IgD-negative memory B cell (primary cell): Measurements from ENCODE around the gene FUT8. TPM values are rescaled to one million over a fixed set of nuclear protein-coding genes. Genes with fewer than 3 reads are reported as not detected.

ENCODE experiments used
- H3K27ac Mint-ChIP-seq, 3 donors: one replicate each; pipeline ENCODE4 v1.8.0; 2020 to 2022; ENCODE audit warnings: mild to moderate bottlenecking in 3 of 3, mixed read lengths in 3 of 3, moderate library complexity in 1 of 3
- H3K27me3 Mint-ChIP-seq: one replicate; pipeline ENCODE4 v1.8.0; 2021; ENCODE audit warnings: mixed read lengths
- H3K36me3 Mint-ChIP-seq: one replicate; pipeline ENCODE4 v1.8.0; 2020; ENCODE audit warnings: mild to moderate bottlenecking, mixed read lengths
- H3K4me1 Mint-ChIP-seq, 3 donors: one replicate each; pipeline ENCODE4 v1.8.0; 2020 to 2022; ENCODE audit warnings: mixed read lengths in 3 of 3, mild to moderate bottlenecking in 1 of 3
- H3K4me3 Mint-ChIP-seq, 4 donors: one replicate each; pipeline ENCODE4 v1.8.0; 2020 to 2022; ENCODE audit warnings: mild to moderate bottlenecking in 4 of 4, mixed read lengths in 4 of 4, moderate library complexity in 3 of 4
- H3K9me3 Mint-ChIP-seq, 3 donors: one replicate each; pipeline ENCODE4 v1.8.0; 2020 to 2021; ENCODE audit warnings: mixed read lengths in 3 of 3, mild to moderate bottlenecking in 1 of 3
- polyA plus RNA-seq: library from polyadenylated mRNA; unstranded; fragments of 300-500 nt; fragmentation: Illumina TruSeq; gene quantifications from one replicate; pipeline ENCODE4 v1.2.3, GENCODE V29; 2021

FUT8 gene
- polyA plus RNA-seq, 1 donor from 2014 or later = 14.0 TPM

DNA sequence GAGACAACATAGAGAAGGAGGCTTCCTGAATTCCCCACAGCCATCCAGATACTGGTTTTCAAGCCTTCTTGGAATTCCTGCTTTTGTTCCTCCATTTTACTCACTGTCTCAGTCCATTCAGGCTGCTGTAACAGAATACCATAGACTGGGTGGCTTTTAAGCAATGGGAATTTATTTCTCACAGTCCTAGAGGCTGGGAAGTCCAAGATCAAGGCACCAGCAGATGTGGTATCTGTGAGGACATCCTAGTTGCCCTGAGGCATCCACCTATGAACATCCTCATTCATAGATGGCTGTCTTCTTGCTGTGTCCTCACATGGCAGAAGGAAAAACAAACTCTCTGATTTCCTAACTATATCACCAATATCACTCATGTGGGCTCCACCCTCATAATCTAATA lies 374.9 kb downstream of the FUT8 start:
- Mint-ChIP-seq H3K4me1 (no peaks in the 10 kb centered on the region), H3K36me3 (peaks cover 3% of the 10 kb centered on the region), H3K9me3 (no peaks in the 10 kb centered on the region), H3K27ac (no peak overlapping the region), H3K4me3 (no peak overlapping the region), H3K27me3 (peaks cover 3% of the 10 kb centered on the region)

DNA sequence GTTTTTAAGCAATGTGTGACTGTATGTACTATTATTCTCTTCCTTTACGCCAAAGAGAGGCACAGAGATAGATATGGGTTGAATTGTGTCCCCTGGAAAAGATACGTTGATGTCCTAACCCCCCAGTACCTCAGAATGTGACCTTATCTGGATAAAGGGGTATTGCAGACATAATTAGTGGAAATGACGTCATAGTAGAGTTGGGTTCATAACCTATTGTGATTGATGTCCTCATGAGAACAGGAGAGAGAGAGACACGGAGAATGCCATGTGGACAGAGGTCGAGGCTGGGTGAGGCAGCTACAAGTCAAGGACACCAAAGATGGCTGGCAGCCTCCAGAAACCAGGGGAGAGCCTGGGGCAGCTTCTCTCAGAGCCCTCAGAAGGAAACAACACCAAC lies 376.3 kb downstream of the FUT8 start:
- no peak overlapping the region for H3K27ac Mint-ChIP-seq
- H3K36me3 Mint-ChIP-seq = peaks cover 3% of the 10 kb centered on the region

DNA sequence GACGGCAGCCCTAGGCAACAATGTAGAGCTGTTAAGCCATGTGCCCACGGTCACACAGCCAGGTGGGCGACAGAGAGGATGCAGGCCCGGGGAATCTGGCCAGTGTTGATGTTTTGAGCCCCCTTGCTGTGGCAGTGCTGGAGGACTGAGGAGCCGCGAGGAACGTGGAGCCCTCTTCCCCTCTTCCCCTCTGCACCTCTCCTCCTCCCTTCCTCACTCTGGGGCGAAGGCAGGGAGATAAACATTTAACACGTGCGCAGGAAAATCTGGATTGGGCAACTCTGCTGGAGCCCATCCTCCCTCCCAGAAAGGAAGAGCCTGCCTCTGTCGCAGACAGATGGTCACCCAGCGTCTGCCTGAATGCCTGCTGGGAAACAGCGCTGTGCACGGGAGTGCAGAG lies 376.8 kb downstream of the FUT8 start:
- Mint-ChIP-seq H3K4me1 (no peaks in the 10 kb centered on the region), H3K27ac (no peak overlapping the region), H3K36me3 (peaks cover 3% of the 10 kb centered on the region), H3K27me3 (peaks cover 3% of the 10 kb centered on the region), H3K4me3 (no peak overlapping the region), H3K9me3 (no peaks in the 10 kb centered on the region)

More for the DNA sequence above, 376.3 kb downstream of the FUT8 start:
- Mint-ChIP-seq H3K9me3 (no peaks in the 10 kb centered on the region), H3K4me1 (no peaks in the 10 kb centered on the region), H3K27me3 (peaks cover 3% of the 10 kb centered on the region), H3K4me3 (no peak overlapping the region)

DNA sequence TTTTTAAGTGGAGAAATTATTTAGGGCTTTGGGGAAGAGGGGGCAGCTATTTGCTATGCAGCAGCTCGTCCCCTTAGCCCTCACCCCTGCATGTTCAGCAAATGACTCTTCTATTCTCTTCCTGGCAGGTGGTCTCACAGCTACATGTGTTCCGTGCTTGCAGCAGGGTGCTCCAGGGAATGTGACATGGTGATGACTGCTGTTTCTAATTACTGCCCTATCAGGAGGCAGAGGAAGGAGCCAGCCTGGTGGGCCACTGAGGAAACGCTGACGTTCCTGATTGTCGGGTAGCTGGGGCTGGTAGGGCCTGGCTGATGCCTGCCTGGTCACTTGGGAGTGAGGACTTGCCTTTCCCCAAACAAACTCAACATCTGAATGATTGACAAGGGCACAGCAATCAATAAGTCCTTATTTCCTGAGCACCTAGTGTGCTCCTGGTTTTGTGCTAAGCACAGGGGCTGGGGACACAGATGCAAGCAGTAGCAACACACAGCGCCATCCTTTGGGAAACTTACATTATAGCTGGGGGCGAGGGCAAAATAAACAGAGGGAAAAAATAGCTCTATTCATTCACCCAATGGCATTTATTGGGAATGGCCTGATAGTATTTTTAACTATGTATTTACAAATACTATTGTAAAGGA lies 377.8 kb downstream of the FUT8 start:
- Mint-ChIP-seq H3K27ac (no peak overlapping the region), H3K4me3 (no peak overlapping the region), H3K36me3 (peaks cover 3% of the 10 kb centered on the region), H3K9me3 (no peaks in the 10 kb centered on the region), H3K27me3 (peaks cover 3% of the 10 kb centered on the region), H3K4me1 (no peaks in the 10 kb centered on the region)

DNA sequence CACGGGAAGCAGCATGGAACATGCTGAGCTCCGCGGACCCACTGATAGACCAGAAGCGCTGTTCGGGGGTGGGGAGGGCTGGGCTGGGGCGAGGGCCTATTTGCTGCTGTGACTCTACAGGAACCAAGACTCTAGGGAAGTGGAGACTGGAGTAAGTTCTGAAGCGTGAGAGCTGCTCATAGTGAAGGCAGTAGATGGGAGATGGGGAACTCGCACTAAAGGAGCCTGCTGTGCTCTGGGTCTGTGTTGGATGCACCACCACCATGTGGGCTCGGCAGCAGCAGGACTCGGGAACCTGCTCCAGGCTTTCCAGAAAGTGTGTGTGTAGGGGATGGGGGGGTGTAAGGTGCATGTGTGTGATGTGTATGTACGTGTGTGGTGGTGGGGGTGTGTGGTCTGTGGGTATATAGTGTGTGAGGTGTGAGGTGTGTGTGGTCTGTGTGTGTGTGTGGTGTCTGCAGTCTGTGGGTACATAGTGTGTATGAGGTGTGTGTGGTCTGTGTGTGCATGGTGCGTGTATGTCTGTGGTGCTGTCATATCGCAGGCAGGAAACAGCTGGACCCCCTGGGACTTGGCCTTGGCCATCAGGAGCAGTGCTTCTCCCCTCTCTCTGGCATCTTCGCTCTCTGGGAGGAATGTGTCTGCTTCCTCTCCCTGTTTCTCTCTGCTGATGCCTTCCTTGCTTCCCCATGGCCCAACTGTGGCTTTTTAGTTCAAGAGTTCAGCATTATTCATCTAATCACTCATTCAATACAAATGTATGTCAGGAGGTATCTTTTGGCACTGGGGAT lies 378.9 kb downstream of the FUT8 start:
- Mint-ChIP-seq H3K9me3 (no peaks in the 10 kb centered on the region), H3K4me1 (no peaks in the 10 kb centered on the region), H3K36me3 (no peaks in the 10 kb centered on the region), H3K27me3 (peaks cover 3% of the 10 kb centered on the region), H3K27ac (no peak overlapping the region), H3K4me3 (no peak overlapping the region)

DNA sequence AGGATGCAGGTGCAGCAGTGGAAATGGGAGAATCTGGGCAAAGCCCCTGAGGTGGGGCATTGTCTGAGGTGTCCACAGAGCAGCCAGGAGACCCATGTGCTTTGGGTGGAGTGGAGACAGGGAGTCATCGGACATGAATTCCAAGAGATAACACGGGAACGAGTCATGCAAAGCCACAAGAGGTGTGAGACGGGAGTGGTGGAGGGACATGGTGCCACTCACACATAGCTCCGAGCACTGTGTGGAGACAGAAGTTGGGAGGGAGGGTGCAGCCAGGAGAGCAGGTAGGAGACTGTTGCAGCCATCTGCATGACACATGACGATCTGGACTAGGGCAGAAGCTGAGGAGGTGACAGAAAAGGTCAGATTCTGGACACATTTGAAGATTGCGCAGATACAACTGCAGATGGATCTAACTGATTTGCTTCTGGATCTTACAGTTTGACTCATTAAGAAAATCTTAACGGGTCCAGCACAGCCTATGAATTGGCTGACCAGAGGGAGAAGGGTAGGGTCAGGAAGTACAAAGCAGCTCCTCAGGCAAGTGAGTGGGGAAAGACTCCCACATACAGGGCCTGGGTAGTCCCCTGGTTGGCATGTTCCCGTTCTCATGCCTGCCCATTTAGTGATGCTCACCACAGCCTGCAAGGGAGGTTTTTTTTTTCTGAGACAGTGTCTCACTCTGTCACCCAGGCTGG lies 379.8 kb downstream of the FUT8 start:
- no peak overlapping the region for H3K27ac Mint-ChIP-seq
- H3K4me3 Mint-ChIP-seq = no peak overlapping the region
- no peaks in the 10 kb centered on the region for H3K4me1 Mint-ChIP-seq
- peaks cover 3% of the 10 kb centered on the region for H3K27me3 Mint-ChIP-seq
- no peaks in the 10 kb centered on the region for H3K9me3 Mint-ChIP-seq
- no peaks in the 10 kb centered on the region for H3K36me3 Mint-ChIP-seq
